HG03439 (cell line): Measurements from ENCODE around the gene RIMOC1.
"Not testable (repeated sequence)": the region's sequence is repeated elsewhere in the genome, so short reads cannot be mapped to it uniquely, and the experiment has no call there.

Source experiments
- ATAC-seq: cut with Tn5 transposase; IDR thresholded peaks from one replicate; pipeline ENCODE4 v1.9.1; 2021; ENCODE audit warnings: mild to moderate bottlenecking, moderate library complexity; ENCODE audit not compliant: unreplicated experiment

The RIMOC1 gene

DNA sequence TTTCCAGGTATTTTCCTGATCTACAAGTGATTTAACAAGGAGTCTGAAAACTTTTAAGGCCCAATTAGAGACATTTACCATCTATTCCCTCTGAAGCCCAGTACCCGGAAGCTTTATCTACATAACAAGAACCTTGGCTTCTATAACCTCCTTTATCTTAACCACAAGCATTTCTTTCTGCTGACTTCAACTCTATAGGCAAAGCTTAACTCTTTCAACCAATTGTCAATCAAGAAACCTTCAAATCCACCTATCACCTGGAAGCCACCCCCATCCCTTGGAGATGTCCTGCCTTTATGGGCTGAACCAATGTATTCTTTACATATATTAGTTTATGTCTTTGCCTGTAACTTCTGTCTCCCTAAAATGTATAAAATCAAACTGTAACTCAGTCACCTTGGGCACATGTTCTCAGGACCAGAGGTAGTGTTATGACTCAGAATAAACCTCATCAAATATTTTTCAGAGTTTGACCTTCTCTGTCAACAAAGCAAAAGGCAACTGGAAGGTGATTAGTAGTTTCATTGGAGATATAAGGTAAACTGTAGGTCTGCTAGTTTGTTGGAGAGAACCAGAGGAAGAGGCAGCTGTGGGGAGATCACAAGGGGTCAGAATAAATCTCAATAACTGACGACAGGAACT is 13.0 kb upstream of the RIMOC1 start:
- ATAC-seq: no peak

DNA sequence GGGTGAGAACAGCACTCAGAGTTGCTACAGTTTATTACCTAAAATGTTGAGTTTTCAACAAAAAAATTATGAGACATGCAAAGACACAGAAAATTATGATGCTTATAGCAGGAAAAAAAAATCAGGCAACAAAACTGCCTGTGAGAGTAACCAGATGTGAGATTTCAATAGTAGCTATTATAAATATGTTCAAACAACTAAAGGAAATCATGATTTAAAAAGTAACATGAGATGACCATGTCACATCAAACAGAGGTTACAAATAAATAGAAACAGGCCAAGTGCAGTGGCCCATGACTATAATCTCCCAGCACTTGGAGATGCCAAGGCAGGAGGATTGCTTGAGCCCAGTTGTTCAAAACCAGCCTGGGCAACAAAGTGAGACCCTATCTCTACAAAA is 12.1 kb upstream of the RIMOC1 start:
- no peak for ATAC-seq

DNA sequence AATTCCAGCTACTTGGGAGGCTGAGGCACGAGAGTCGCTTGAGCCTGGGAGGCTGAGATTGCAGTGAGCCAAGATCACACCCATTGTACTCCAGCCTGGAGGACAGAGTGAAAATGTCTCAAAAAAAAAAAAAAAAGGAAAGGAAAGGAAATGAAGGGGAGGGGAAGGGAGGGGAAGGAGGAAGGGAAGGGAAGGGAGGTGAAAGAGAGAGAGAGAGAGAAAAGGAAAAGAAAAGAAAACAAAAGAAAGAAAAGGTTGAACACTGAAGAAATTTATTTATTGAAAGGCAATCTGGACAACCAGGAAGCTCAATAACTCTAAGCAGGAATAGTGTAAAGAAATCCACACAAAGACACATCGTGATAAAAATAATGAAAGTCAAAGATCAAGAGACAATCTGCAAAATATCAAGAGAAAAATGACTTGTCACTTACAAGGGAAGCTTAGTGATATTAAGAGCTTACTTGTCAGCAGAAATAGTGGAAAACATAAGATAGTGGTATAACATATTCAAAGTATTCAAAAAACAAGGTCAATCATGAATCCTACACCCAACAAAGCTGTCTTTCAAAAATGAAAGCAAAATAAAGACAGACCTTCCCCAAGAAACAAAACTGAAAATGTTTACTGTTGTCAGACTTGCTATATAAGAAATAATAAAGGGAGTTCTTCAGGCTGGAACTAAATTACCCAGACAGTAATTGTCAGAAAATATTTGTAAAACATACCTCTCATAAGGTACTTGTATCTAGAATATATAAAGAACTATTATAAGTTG is 10.9 kb upstream of the RIMOC1 start:
- peak; percentile 58 for ATAC-seq

DNA sequence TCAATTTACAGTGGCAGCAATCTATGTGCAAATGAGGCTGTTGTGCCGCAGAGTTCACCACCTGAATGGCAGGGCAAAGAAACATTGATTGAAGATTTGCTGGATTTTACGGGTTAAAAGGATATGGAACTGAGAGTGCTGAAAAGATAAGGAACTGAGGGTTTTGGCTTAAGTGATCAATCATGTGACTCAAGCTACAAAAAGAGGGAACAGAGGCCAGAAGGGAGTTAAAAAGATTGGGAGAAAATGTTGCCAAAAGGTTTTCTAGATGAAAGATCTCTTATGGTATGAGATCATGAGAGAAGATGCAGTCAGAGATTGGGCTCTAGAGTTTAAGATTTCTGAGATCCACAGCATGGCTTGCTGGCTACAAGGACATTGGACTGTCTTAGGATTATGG is 7.9 kb upstream of the RIMOC1 start:
- ATAC-seq: no peak

DNA sequence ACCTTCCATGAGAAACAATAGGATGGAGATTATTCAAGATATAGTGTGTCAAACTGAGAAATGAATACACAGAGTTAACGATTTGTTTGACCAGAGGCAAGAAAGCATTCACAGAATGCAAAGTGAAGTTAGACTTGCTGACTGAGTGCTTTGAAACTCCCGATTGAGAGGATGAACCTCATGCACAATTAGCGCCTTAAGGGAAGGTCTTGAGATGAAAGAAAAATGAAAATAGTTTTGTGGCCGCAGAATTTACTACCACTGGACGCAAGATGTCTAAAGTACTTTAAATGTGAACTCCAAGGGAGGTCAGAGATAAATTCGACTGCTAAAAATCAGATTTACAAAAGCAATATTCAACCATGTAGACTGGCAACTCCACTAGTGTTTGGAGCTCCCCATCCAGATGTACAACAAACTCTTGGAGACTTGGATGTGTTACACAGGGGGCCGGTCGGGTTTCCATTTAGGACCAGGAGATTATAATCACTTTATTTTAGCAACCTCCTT is 707 bp upstream of the RIMOC1 start:
- ATAC-seq: no peak

DNA sequence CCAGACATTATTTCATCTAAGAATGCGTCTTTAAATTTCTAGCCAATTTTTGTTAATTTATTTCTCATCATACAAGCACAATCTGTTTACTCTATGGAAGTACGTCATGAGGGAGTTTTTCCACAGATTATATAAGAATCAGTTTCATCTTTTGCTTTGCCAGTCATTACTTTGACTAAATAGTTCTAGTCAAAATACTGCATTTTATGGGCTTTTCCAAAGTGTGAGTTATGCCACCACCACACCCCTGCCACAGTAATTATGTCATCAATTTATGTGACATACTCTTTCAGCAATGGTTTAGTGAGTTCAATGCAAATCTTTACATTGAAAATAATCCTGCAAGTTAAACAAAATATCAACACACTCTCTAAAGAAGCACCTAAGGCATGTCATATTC is 2.0 kb downstream of the RIMOC1 start:
- no peak for ATAC-seq

DNA sequence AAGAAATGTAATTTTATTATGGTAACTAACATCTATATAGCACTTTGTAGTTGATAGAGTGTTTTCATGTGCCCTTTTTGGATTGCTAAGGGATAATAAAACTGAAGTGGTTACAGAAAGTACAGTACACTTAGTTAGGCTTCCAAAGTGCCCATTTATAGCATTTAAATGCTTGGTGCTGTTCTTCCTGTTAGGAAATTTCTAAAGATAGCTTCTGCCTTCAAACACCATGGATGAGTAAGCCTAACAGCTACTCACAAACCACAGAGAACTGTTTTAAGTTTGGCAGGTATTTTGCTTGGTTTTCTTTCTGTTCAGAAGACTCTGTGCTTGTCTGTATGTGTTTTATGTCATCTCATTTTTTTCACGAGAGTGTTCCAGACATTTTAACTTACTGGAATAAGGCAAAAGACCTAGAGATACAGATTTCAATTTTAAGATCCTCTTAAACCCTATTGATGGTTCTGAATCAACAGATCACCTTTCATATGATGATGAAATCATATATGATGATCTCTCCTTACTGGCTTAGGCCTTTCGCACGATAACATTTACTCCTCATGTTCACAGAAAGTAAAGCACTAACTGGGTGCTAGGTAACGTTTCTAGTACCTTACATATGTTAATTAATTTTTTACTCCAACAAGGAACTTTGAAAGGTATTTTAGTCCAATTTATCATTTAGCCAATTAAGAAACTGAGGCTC is 4.4 kb downstream of the RIMOC1 start:
- no peak for ATAC-seq

DNA sequence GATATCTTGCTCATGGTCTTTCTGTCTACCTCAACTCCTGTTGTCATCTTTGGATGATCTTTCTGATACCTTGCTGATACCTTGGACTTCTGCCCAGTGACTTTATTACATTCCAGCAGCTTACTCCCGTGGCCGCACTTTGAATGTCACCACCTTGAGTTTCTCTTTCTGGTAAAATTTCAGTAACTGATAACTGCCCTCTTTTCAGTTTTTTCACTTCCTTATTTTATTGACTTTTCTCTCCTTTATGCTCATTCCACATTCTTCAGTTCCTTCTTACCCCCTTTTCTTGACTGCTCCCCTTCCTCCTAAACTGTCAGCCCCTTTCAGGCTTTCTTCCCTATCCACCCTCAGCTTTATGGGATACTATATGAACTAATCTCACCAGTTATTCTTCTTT is 14.0 kb downstream of the RIMOC1 start:
- ATAC-seq: no peak

DNA sequence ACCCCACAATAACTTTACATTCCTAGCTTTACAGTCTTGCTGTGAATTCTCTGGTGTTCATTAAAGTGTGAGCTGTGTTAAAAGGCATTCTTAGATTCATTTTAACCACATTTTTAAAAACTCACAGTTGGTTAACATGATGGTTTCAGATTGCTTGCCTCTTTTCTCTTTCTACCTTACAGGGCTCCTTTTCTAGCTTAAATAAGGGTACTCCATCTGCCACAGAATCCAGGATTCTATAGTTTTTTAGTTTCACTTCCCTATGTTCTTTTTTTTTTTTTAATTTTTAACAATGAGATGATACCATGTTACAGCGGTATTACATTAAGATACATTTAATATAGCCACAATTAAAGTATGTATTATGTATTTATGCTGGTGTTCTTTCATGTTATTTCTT is 17.0 kb downstream of the RIMOC1 start:
- no peak for ATAC-seq

DNA sequence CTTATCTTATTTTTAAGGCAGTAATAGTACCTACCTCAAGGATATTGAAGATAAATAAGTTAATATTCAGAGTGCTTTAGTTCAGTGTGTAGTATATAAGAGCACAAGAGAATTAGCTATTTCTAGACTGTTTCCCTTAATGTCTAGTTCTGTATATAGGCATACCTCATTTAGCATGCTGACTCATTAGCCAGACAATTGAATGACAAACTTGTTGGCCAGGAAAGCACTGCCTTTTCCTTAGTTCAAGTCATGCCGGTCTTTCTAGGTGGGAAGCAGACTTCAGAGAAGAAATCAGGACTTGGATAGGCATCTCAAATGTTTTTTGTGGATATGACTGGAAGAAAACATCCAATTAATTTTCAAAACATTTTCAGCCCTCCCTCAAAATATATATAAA is 17.7 kb downstream of the RIMOC1 start:
- no peak for ATAC-seq

DNA sequence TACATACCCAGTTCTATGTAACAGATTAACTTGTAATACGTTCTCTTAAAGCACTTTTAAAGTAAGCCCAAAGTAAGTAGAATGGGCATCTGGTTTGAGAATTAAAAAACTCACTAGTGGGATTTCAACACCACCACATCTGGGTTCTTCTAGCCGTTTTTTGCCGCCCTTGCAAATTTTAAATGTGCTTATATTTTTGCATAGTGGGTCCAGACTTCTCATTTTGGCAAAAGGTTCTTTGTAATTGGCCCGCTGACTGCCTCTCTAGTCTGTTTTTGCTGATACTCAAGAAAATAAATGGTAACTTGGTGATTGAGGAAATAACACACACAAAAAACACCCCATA is 20.4 kb downstream of the RIMOC1 start:
- ATAC-seq: no peak

DNA sequence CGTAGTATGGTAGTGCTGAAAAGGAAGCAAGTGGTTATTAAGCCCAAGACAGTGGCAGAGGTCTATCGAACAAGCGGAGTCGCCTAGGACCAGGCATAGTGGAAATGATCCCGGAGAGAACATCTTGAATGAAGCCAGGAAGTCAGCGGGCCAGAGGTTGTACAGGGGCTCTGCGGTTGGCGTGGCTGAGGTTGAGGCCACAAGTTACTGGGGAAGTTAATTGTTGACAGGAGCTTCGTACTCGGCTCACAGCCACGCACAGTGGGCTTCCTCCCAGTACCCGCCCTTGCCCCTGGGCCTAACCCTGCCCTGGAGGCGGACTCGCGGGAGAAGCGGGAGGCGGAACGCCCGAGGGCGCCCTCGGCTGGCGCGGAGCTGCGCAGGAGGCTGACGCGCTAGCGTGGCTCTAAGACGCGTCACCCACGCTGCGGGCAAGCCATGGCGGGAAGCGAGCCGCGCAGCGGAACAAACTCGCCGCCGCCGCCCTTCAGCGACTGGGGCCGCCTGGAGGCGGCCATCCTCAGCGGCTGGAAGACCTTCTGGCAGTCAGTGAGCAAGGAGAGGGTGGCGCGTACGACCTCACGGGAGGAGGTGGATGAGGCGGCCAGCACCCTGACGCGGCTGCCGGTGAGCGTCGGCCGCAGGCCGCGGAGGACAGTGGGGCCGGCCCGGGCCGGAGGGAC is 20.9 kb downstream of the RIMOC1 start, which contains the start of gene FBXO4:
Gene FBXO4 (plus strand): TSS at position 410 of the 683 bp plus-strand sequence. CDS start 29 bp downstream, at position 439.
- peak; percentile 97 for ATAC-seq

DNA sequence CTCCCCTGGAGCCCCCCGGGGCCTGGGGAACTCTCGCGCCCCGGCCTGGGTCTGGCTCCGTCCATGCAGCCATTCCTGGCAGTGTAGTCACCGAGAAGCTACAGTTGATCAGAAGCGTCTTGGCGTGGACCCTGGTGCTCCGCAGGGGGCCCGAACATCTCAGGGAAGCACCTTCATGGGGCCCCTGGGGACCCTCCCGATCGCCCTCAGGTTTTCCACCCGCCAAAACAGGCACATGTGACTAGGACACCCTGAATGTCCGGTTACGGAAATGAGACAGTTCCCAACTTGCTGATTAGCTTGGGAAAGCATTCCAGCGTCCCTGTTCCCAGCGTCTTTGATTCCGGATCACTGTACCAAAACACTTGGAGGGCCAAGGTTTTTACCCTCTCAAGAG is 21.4 kb downstream of the RIMOC1 start:
- ATAC-seq: peak; percentile 42

DNA sequence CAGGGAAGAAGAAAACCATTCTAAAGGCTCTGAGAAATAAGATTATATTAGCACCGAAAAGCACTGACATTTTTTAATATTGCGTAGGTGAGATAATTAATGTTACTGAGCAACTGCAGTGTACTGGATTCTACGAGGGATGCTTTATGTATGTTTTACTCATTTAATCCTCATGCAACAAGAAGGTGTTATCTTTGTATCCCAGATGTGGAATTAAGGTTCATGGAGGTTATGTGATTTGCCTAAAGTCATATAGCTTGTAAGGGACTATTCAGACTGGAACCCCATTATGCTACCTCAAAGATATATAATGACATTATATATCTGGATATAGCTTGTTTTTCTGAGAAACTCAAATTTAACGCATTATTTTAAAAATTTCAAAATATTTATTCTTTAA is 23.5 kb downstream of the RIMOC1 start:
- no peak for ATAC-seq

DNA sequence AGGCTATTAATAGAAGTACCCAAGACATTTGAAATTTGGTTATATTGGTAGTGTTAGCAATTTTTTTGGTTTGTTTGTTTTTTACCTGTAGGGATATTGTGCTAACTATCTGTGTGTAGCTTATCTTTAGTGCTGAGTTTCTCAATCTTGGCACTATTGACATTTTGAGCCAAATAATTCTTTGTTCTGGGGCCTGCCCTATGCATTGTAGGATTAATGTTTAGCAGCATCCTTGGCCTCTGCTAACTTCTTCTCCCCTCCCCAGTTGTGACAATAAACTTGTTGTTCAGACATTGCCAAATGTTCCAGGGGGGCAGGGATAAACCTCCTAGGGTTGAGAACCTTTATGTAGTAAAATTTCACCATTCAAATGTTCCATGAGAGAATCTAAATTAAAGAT is 24.9 kb downstream of the RIMOC1 start:
- no peak for ATAC-seq

DNA sequence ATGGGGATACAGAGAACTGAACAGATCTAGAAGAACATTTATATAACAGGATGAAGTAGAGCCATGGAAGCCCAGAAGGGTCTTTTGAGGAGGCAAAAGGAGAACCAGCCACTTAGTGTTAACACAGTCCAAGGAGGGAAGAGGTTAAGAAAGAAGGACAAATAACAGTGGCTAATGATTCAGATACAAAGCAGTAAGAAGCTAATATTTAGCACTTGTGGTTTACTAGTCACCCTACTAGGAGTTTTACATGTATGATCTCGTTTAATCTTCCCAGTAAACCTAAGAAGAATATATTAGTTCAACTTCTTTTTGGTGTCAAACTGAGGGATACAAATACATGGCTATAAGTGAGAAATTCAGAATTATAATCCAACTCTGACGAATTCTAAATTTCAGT is 28.6 kb downstream of the RIMOC1 start:
- no peak for ATAC-seq

DNA sequence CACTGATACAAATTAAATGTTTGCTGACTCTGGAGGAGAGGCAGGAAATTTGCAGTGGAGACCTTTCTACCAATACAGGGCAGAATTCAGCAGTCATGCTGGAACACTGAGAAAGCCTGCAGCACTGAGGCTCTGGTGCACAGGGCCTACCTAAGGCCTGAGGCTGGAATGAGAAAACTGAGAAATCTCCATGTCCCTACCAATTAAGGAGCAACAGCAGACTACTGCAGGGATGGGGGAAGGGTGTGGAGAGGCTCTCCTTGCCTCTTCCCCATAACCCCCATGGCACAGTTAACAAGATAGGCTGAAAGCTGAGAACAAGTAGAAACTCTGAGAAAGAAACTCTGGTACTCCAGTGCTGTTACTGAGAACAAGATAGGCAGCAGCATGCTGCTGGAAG is 31.4 kb downstream of the RIMOC1 start:
- no peak for ATAC-seq

DNA sequence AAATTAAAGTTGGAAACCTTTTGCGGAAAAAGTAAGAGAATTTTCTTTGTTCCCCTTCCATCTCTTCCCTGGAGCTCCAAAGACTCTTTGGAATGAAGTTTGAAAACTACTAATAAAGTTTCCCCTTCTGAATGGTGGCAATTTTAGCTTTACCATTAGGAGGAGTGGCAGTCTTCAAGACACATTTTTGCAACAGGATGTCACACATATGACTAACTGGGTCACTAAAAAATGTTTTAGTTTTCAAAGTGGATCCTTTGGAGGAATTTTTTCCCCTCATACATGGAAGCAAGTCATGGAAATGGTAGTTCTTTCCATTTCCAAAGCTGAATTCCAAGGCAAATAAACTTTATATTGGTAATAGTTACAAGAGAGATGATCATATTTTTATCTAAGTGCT is 36.5 kb downstream of the RIMOC1 start:
- no peak for ATAC-seq

DNA sequence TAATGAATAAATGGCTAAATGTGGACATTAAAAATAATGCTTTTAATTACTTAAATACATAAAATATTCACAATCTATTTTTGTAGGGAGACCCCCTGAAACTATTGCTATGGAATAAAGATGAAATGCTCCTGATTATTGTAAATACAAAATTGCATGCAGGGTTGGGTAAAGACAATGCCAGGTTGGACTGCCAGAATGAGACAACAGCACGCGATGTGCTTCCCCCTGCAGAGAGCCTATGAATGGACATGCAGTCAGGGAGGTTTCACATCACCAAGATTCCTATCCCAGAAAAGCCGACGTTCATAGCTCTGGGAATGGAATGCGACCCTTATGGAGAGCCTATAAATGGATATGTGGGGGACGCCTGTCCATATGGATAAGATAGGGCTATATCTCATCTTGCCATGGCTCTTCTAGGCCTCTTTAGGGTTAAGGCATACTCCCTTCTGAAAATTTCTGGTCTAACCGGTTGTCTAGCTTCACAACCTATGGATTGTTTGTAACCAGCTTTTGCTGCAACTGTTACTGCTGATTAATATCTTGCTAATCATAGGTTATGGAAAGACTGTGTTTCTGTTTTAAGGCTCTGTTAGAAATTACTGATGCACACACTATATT is 41.3 kb downstream of the RIMOC1 start:
- ATAC-seq: not testable (repeated sequence)

DNA sequence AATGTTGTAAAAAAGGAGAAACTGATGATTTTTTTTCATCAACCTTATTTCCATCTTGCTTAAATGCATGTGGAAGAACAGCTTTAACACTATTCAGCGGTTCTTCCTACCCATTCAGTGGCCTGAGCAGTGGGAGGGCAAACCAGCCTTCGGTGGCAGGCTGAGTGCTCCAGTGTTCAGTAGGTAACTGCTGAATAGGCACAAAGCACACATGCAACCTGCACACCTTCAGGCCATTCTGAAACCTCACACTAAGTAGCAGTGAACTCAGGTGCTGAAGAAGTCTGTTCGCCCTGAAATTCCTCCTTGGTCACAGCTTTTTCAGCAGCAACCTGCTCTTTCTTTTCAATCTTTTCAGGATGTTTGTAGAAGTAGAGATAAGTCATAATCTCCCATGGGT is 47.1 kb downstream of the RIMOC1 start:
- ATAC-seq: no peak
